H1 (cell line): ENCODE data around the gene FGGY. TPM values are rescaled to one million over a fixed set of nuclear protein-coding genes. Genes with fewer than 3 reads are reported as not detected.

ENCODE experiments used
- BACH1 ChIP-seq: IDR thresholded peaks from 2 replicates; pipeline ENCODE4 v1.6.1; 2012; ENCODE audit warnings: low read length, improper control_type of control experiment
- CHD2 ChIP-seq: IDR thresholded peaks from 2 replicates; pipeline ENCODE4 v1.6.1; 2012; ENCODE audit warnings: low read length, improper control_type of control experiment
- CREB1 ChIP-seq: IDR thresholded peaks from 2 replicates; pipeline ENCODE4 v1.6.1; 2012; ENCODE audit warnings: inconsistent platforms
- GABPA ChIP-seq: IDR thresholded peaks from 2 replicates; pipeline ENCODE4 v1.6.1; 2011; ENCODE audit warnings: mild to moderate bottlenecking, low read length, moderate library complexity, borderline replicate concordance; ENCODE audit not compliant: insufficient read depth
- KDM1A ChIP-seq: fragments of 200-600, 300-600 bp; sonication (generic); IDR thresholded peaks from 2 replicates; pipeline ENCODE4 v1.7.1; 2016; ENCODE audit warnings: mild to moderate bottlenecking, low read length, borderline replicate concordance
- KDM4A ChIP-seq: IDR thresholded peaks from one replicate; pipeline ENCODE4 v1.7.1; 2012; ENCODE audit warnings: low read depth, mild to moderate bottlenecking, moderate library complexity, low read length, inconsistent platforms; ENCODE audit not compliant: severe bottlenecking
- MAX ChIP-seq: IDR thresholded peaks from 2 replicates; pipeline ENCODE4 v1.6.1; 2012; ENCODE audit warnings: inconsistent platforms
- POU5F1 ChIP-seq: IDR thresholded peaks from 2 replicates; pipeline ENCODE4 v1.6.1; 2011; ENCODE audit warnings: low read depth, mild to moderate bottlenecking, low read length, moderate library complexity
- TBP ChIP-seq: IDR thresholded peaks from 2 replicates; pipeline ENCODE4 v1.6.1; 2011; ENCODE audit warnings: low read depth, low read length, improper control_type of control experiment
- TEAD4 ChIP-seq: IDR thresholded peaks from 2 replicates; pipeline ENCODE4 v1.6.1; 2012; ENCODE audit warnings: low read depth, low read length, inconsistent platforms, mixed read lengths
- USF2 ChIP-seq: IDR thresholded peaks from 2 replicates; pipeline ENCODE4 v1.6.1; 2011; ENCODE audit warnings: low read length, improper control_type of control experiment
- polyA plus RNA-seq, 7 experiments: library from polyadenylated mRNA; depleted of rRNA in 3 of 7; stranded (reverse) in 5 of 7; unstranded in 2 of 7; fragments of >200 nt in 5 of 7; fragments of 200-250 nt in 2 of 7; gene quantifications; 1 replicate in 5 of 7; 2 replicates in 1 of 7; 4 replicates in 1 of 7; pipeline versions ENCODE4 v1.2.1 to v1.2.3, GENCODE V29; 2011 to 2013; ENCODE audit warnings: missing spikeins in 2 of 7, mixed read lengths in 2 of 7
- total RNA-seq: library from RNA; stranded (reverse); fragmentation: NEBNext Ultra II Directional; extraction: Animal tissue kit (Norgen Biotek cat#: 25700); gene quantifications from 2 replicates; pipeline ENCODE4 v1.2.1, GENCODE V29; 2021

The FGGY gene
- total and polyA plus RNA-seq, 2 of the 8 experiments (the other 6 are each of a cell fraction or from before 2014, with no cell fraction given), result 10.3 to 12.5 TPM

- TF ChIP-seq TEAD4, result no peak
- no peak for TF ChIP-seq GABPA
- no peak for TF ChIP-seq KDM4A
- no peak for TF ChIP-seq BACH1
- TF ChIP-seq TBP, result no peak
- TF ChIP-seq MAX, result no peak
- TF ChIP-seq CREB1, result no peak
- no peak for TF ChIP-seq USF2
- no peak for TF ChIP-seq KDM1A
- TF ChIP-seq CHD2, result no peak
- no peak for TF ChIP-seq POU5F1
- TF ChIP-seq, all 59 proteins: peak for 0
Measured at GRCh38 chr1:59565611-59566410, 268.9 kb downstream of the FGGY start (continued).
